Activated T-helper 9 cell treated with anti-CD3 and anti-CD28 coated beads, Interleukin-2, amount 50 U/mL, for 16 hours (primary cell): ENCODE measurements around the gene BMP7.

Experiments
- DNase-seq: peaks from one replicate; pipeline ENCODE4 v3.0.0-alpha.2; 2020; ENCODE audit warnings: low read depth

BMP7 gene

GRCh38 chr20:57124800-57125517 is 141.5 kb downstream of the BMP7 start:
- no peak for DNase-seq

GRCh38 chr20:57124366-57124765 is 142.1 kb downstream of the BMP7 start:
- DNase-seq, result no peak

- no peak for DNase-seq
Measured at GRCh38 chr20:57123504-57123903, 142.9 kb downstream of the BMP7 start.

GRCh38 chr20:57122536-57123489 is 143.6 kb downstream of the BMP7 start:
- no peak for DNase-seq

- no peak for DNase-seq
Measured at GRCh38 chr20:57118964-57119363, 147.5 kb downstream of the BMP7 start.
